NCI-H1694 treated with DMSO at 0.1 percent for 48 hours (cell line): Measurements from ENCODE around the gene TMEM255B.

Experiments
- DNase-seq: peaks from one replicate; lab custom pipeline; 2025; lab: John Stamatoyannopoulos, UW

Gene TMEM255B

DNA sequence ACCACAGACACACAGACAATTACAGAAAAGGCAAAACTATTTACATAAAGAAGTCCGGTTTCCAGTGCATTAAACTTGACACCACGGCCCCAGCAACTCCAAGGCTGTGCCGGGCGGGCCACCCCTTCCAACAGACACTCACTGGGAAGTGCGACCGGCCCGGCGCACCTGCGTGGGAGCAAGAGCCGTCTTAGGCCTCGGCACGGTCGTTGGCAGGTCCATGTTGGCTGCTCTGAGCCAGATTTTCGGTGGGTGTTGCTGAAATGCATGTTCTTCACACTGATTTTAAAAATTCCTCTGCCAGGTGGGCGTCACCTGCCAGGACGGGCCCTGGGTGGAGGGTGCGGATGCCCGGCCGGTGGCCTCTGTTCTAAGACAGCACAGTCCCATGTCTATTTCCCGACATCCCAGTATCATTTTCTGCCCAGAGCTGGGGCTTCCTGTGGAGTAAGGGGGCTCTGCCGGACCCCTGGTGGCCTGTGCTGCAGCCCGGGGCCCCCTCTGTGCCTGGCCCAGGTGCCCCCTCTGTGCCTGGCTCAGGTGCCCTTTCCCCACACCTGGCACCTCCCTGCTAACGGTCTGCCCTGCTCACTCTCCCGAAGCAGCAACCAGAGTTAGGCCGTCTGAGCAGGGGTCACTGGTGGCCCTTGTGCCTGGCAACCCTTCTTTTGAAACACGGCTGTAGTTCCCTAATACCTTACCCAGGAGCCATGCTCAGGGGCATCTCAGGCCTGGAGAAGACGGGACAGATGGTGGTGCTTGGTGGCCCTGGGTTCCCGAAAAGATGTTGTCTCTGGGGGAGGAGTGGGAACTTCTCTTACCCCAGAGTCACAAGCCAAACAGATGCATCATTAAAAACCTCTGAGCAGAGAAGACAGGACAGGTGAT lies 9.2 kb downstream of the TMEM255B start:
- no peak for DNase-seq

DNA sequence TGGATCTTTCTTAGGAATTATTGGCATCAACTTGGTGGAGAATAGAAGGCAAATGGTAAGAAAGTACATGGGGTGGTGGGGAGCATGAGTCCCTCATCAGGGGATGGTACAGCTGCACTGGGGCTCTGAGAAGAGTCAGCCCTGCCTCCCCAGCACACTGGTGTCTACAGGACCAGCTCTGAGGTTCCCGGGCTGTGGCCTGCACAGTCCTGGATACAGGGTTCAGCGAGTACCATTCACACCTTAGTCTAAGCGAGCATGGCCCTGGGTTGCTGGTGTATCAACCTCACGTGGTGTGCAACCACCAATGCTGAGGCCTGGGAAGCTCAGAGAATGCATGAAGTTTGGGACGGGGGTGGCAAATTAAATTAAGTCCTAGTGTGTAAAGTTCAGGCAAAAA lies 10.1 kb downstream of the TMEM255B start:
- no peak for DNase-seq

DNA sequence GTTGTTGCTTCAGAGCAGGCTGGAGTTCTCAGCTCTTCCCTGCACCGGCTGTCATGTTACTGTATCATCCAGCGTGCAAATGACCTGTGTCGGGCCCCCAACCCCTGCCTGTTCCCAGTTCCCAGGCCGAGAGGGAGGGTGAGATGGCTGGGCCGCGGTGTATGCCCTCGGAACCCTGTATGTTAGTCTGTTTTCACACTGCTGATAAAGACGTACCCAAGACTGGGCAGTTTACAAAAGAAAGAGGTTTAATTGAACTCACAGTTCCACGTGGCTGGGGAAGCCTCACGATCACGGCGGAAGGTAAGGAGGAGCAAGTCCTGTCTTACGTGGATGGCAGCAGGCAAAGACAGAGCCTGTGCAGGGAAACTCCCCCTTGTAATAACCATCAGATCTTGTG lies 10.9 kb downstream of the TMEM255B start:
- DNase-seq = no peak

DNA sequence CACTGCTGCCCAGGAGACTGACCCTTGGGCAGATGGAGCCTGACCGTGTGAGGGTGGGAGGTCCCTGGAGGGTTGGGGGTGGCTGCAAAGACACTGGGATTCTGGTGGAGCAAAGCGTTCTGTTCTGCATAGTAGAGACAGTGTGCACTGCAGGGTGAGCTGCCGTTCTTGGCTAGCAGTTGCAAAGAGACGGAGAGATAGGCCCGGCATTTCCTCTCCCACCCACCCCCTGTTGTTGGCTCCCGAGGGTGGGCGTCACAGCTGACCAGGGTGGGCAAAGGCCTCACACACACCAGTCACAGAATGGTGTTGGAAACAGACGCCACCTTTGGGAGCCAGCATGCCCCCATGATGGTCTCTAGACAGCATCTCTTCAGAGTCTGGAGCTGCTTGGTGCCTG lies 11.4 kb downstream of the TMEM255B start:
- no peak for DNase-seq

DNA sequence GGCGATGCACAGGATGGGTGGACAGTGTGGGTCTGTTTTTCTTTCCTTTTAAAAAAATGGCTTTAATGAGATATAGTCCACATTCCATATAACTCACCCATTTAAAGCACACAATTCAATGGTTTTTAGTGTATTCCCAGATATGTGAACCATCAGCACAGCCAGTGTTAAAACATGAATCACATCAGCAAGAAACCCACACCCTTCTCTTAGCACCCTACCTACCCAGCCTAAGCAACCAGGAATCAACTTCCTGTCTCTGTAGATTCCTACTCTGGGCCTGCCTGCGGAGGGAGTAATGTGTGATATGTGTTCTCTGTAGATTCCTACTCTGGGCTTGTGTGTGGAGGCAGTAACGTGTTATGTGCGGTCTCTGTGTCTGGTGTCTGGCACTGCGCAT lies 11.9 kb downstream of the TMEM255B start:
- DNase-seq = no peak

DNA sequence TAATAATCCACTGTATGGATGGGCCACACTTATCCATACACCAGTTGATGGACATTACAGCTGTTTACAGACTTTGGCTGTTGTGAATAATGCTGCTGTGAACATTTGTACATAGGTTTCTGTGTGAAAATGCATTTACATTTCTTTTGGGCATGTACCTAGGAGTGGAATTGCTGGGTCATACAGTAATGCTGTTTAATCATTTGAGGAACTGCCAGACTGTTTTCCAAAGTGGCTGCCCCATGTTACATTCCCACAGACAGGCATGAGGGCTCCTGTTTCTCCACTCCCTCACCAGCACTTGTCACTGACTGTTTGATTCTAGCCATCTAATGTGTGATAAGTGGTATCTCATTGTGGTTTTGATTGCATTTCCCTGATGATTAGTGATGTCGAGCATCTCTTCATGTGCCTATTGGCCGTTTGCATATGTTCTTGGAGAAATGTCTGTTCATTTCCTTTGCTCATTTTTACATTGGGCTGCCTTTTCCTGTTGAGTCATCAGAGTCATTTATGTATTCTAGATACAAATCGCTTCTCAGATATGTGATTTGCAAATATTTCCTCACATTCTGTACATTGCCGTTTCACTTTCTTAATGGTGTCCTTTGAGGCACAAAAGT lies 12.8 kb downstream of the TMEM255B start:
- no peak for DNase-seq

DNA sequence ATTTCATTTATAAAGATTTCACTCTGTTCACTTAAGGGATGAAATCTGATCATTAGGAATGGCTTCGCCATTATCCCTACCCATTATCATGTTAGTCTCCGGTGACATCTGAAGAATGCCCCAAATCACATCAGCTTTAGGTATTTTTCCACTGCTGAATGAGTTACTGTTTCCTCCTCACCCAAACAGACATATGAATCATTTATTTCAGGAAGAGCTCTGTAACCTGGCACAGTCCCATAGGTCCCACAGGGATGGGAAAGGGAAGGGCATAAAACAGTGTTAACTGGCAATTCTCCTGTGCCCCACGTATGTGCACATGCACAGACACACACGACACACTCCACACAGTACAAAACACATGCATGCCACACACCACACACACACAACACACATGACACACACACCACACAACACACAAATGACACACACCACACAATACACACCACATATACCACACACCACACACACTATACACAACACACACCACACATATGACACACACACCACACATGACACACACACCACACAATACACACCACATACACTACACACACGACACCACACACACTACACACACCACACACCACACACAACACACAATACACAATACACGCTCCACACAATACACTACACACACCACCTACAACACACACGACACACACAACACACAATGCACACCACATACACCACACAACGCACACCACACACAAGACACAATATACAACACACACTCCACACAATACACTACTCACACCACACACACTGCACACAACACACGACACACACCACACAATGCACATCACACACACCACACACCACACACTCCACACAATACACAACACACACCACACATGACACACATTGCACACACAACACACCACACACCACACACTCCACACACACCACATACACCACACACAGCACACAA lies 15.4 kb downstream of the TMEM255B start:
- DNase-seq = no peak

DNA sequence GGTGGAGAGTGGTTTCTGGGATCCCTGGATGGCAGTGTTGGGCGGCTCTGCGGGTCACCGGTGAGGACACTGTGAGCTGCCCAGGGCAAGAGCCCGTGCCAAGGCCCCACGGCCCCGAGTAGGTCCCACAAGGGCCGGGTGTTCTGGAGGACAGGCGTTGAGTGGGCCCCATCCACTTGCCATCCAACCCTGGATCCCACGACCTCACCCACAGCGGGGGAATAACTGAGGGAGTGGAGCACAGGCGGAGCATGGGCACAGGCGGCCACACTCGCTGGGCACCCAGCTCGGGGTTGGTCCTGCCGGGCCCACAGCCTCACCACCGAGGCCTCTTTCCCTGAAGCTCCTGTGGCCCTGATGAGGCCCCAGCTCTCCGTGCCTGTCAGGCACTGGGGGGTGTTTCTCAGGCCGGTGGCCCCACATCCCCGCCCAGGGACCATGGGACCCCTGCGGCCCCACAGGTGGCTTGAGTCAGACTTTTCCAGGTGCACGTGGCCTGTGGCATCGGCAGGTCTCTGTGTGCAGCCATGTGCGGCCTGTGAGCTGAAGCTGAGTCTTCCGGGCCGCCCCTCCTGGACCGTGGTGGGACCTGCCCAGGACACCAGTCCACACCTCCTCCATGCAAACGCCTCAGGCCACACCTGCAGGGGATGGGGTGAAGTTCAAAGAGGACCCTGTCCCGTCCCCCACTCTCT lies 16.6 kb downstream of the TMEM255B start:
- DNase-seq = no peak

DNA sequence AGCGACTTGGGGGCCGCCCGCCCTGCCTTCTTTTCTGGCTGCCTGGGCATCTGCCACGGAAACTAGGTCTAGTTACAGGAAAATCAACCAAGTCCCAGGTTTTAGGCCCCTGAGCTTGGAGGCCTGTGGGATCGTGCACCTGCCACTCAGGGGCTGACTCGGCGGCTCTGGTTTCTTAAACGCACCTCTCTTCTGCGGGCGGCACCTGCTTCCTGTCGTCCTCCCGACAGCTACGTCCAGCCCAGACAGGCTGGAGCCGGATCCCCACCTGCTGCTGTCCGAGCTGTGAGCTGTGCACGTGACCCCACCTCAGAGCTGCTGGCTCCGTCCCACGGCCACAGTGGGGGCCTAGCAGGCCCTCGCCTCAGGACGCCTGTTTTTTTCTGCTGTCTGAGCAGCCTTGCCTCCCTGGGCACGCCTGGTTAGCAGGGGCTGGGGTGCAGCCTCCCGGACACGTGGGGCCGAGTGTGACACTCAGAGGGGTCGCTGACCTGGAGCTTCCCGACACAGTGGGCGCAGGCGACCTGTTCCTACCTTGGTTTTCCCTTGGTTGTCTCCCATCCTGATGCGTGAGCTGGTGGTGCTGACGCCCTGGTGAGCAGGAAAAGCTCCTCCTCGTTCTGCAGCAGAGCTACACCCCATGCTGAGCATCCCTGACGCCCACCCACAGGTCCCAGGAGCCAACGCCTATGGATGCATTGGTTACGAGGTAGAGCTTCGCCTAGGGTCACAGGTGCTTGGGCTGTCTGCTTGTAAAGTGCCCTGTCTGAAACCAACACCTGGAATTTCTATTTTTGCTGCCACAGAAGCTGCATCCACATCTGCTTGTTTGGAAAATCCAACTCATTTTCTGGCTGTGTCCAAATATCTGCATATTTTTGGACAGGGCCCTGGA lies 17.5 kb downstream of the TMEM255B start:
- DNase-seq = no peak

DNA sequence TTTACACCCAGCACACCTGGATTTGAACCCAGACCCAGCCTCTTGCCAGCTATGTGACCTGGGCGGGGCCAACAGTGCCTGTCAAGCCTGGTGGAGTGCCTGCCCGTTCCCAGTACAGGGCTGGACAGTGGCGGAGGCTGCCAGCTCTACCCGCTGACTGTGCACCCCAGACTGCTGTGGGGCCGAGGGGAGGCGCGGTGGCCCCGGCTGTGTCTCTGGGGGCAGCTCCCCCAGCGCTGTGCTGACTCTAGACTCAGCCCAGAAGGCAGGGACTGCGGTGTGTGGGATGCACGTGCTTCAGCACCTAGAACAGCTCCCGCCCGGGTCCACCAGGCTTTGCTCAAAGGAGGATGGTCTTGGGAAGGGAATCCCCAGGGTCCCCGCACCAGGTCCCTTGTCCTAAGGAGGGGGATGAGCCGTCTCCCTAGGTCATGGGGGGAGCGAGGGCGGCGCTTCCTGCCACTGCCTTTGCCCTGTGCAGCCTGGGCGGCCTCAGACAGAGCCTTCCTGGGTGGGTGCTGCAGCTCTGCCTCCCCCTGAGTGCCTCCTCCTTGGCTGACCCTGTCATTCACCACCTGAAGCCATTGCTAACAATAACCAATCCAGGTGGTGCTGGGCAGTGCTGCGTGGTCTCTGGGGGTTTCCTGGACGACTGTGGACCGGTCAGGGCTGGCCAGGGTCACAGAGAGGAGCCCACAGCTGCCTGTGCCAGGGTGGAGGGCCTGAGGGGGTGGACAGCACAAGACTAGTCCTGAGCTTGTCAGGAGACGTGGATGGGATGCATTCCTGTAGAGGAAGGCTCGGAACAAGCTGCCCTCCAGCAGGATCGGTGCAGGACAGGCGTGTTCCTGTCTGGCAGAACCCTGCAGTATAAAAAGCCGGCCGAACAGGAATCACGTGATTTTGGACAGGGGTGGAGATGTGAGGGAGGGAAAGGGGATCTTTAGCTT lies 18.6 kb downstream of the TMEM255B start:
- DNase-seq = no peak

DNA sequence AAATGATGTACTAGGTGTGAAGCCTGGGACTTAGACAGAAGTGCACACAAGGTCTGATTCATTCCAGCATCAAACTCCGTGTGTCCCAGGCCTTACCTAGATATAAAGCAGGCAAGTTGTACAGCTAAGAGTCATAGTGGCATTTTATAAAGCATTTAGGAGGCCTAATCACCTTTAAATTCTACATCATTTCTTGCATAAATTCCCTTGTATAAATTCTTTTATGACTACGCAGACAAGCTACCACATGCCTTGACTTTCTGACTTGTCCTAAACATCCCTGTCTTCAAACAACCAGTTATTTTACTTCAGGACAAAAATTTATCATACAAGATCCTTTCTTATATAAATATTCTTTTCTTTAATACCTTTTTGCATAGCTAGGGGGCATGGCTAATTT lies 22.5 kb downstream of the TMEM255B start:
- DNase-seq = no peak

DNA sequence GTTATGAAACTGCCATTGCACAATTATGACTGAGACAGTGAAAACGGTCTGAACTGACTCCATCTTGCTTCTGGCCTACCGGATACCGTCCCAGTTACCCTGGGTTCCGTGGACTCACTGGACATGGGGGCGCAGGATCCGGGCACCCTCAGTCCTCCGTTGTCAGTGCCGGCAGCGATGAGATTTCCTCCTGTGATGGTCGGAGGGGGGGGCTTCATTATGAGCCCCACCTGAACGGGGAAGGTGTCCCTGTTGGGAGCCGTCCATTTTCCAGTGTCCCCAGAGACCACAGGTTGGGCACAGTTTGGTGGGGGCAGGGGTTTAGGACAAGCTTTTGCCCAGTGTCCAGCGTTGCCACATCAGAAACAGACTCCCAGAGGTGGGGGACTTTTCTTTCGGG lies 23.4 kb downstream of the TMEM255B start:
- DNase-seq = no peak

DNA sequence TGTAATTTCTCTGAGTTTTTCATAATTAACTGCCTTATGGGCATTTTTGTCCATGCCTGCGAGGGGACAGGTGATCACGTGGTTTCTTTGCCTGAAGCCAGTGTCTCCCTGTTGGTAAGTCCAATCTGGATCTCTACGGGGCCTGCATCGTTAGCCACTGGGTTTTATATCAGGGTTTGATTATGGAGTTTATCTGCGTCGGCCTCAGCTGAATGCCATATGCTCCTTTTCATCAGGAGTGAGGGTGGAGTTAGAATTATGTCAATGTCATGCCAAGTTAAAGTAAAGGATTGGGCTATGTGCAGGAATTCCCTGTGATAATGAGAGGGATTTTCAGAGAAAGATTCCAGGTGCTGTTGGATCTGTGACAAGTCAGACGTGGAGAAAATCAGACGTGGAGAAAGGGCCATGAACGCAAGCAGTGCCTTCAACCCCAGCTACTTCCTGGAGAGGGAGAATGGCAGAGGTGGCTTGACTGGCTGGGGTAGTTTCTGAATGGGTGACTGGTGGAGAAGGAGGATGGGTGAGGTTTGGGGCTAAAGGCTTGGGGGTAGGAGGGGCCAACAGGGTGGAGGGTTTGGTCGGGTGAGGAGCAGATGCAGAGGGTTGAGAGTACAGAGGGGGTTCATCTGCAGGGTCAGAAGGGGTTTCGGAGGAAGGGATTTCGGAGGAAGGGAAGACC lies 24.3 kb downstream of the TMEM255B start:
- DNase-seq = no peak

DNA sequence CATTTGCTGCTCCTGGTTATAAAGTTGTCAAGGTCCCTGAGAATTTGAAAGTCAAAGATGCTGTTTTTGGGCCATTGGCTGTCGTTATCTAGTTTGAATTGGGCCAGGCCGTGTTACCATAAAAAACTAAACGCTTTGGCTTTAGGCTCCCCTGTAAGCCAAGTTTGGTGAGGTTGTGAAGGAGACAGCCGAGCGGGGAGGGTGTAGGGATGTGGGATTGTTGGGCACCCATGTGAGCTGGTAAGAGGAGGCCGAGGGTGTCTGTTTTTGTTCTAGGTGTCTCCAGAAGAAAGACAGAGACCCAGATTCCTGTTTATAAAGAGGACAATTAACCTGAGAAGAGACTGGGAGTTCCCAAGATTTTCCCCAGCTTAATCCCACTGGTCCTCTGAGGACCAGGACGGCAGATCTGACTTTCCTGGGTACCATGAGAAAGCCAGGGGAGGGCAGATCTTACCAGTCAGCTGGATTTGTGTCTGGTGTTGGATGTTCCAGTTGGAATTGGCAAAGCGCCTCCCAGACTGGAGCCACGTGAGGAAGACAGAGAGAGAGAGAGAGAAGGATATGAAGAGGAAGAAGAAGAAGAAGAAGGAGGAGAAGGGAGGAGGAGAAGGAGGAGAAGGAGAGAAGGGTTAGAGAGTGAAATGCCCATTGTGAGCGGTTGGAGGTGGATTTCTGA lies 25.1 kb downstream of the TMEM255B start:
- no peak for DNase-seq

DNA sequence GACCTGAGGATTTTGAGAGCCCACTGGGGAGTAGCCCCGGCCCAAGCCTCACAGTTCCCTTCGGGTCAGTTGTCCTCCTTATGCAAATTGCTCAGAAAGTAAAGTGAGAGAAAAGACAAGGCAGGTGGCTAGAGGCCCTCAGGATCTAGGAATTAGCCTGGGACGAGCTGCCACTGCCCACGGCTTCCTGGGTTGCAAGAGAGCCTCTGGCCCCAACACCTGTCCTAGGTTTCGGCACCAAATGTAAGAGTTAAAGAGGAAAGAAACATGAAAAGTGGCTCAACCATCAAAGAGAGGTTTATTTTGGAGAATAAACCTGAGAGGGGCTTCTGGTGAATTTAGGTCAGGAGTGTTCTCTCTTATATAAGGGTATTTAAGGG lies 25.6 kb downstream of the TMEM255B start:
- no peak for DNase-seq

DNA sequence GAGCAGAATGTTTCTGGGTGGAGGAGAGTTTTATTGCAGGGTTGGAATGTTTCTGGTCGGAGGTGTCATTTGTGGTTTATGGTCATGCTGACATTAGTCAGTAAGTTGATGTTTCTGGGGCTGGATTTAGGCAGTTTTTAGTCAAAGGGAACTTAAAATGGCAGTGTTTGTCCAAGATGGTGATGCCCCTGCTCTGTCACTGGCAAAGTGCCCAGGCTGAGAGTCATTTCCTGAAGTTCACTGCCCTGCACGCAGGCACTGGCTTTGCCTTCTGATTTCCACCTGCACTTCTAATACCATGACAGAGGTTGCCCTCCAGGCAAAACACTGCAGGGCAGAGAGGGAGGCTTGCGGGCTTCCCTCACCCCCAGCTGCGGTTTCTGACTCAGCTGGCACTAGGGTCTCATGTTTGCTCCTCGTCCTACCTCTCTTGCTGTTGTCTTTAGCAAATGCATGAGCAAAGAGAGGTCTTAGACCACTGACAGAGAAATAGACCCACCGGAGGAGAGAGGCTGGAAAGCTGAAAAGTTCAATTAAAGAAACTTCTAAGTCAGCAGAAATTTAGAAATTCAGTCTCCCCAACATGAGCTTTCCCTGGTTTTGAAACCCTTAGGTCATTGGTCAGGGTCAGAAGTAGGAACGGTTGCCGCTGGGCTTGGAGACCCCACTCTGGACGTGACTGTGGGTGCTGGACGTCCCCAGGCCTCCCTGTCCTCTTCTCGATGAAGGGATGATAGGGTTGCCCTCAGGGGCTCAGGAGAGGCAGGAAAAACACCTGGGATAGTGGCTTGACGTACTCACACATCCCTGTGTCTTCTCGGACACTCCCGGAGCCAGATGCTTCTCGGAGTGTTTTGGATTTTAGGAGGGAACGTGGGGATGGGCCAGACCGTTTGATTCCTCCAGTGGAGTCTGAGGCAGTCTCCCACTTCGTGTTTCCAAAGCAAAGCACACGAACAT lies 26.3 kb downstream of the TMEM255B start:
- no peak for DNase-seq

DNA sequence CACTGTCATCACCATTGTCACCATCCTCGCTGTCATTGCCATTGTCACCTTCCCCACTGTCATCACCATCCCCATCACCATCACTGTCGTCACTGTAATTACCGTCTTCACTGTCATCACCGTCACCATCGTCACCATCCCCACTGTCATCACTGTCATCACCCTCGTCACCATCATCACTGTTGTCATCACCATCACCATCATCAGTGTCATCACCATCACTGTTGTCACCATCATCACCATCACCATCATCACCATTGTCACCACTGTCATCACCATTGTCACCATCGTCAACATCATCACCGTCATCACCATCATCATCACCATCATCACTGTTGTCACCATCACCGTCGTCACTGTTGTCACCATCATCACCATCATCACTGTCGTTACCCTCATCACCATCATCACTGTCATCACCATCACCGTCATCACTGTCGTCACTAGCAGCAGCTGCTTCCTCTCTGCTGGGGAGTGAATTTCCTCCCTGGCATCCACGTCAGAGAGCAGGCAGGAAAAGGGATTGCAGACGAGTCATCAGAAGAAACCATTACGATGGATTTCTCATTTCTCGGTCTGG lies 27.3 kb downstream of the TMEM255B start:
- DNase-seq = no peak
